ENCODE results near the gene MAGEF1.

GRCh38 chr3:184733971-184734608 is 22.2 kb upstream of the MAGEF1 start:
- TF ChIP-seq POLR2A (IDR thresholded peaks at IDR 0.05), result no peak
- TF ChIP-seq CTCF (IDR thresholded peaks at IDR 0.05), result no peak
